CD4-positive, CD25-positive, alpha-beta regulatory T cell (primary cell): Measurements from ENCODE around the gene SLC7A1. TPM values are rescaled to one million over a fixed set of nuclear protein-coding genes. Genes with fewer than 3 reads are reported as not detected.
A peak's percentile ranks its signal among the peaks of the same experiment; 100 is the strongest.

Experiments
- ATAC-seq, 2 donors: fragments of 150-1000 bp; cut with Tn5 transposase; one replicate each; pipeline ENCODE4 v1.10.0; 2021; ENCODE audit warnings: low read depth in 2 of 2, moderate number of reproducible peaks in 2 of 2, moderate library complexity in 1 of 2
- DNase-seq, 3 donors: peaks; one replicate each; pipeline versions ENCODE4 v3.0.0 to v3.0.0-alpha.2; 2012 to 2022; ENCODE audit warnings: mixed read lengths in 1 of 3
- H3K27ac ChIP-seq: one replicate; pipeline ENCODE4 v1.7.0; 2013; ENCODE audit warnings: mild to moderate bottlenecking, low read length; ENCODE audit not compliant: insufficient read depth, poor library complexity, severe bottlenecking
- H3K27me3 ChIP-seq: one replicate; pipeline ENCODE4 v1.7.0; 2013; ENCODE audit warnings: low read length; ENCODE audit not compliant: control insufficient read depth, insufficient read depth
- H3K36me3 ChIP-seq: one replicate; pipeline ENCODE4 v1.7.0; 2013; ENCODE audit warnings: mild to moderate bottlenecking, low read length, moderate library complexity; ENCODE audit not compliant: control insufficient read depth, insufficient read depth
- H3K4me1 ChIP-seq: 2 replicates; pipeline ENCODE4 v1.7.0; 2013; ENCODE audit warnings: mild to moderate bottlenecking, low read length; ENCODE audit not compliant: insufficient read depth, control insufficient read depth, poor library complexity, severe bottlenecking
- H3K4me3 ChIP-seq: one replicate; pipeline ENCODE4 v1.7.0; 2013; ENCODE audit warnings: low read depth, mild to moderate bottlenecking, low read length, moderate library complexity
- H3K9me3 ChIP-seq, 2 experiments: 1 replicate in 1 of 2; 2 replicates in 1 of 2; pipeline ENCODE4 v1.7.0; 2013; ENCODE audit warnings: low read length in 2 of 2, mild to moderate bottlenecking in 1 of 2, moderate library complexity in 1 of 2; ENCODE audit not compliant: control insufficient read depth in 2 of 2
- H3K27ac Mint-ChIP-seq, 3 donors: one replicate each; pipeline ENCODE4 v1.8.0; 2020 to 2022; ENCODE audit warnings: mild to moderate bottlenecking in 3 of 3, mixed read lengths in 3 of 3, moderate library complexity in 2 of 3
- H3K27me3 Mint-ChIP-seq: one replicate; pipeline ENCODE4 v1.8.0; 2022; ENCODE audit warnings: mild to moderate bottlenecking, mixed read lengths
- H3K36me3 Mint-ChIP-seq: one replicate; pipeline ENCODE4 v1.8.0; 2020; ENCODE audit warnings: mixed read lengths
- H3K4me1 Mint-ChIP-seq, 4 donors: one replicate each; pipeline ENCODE4 v1.8.0; 2020 to 2022; ENCODE audit warnings: mixed read lengths in 4 of 4, mild to moderate bottlenecking in 1 of 4
- H3K4me3 Mint-ChIP-seq, 4 donors: one replicate each; pipeline ENCODE4 v1.8.0; 2020 to 2022; ENCODE audit warnings: mild to moderate bottlenecking in 4 of 4, mixed read lengths in 4 of 4, moderate library complexity in 3 of 4
- H3K9me3 Mint-ChIP-seq, 7 donors: one replicate each; pipeline ENCODE4 v1.8.0; 2020 to 2022; ENCODE audit warnings: mixed read lengths in 7 of 7, mild to moderate bottlenecking in 3 of 7, moderate library complexity in 2 of 7
- polyA plus RNA-seq, 4 donors: library from polyadenylated mRNA; unstranded; fragments of 300-500 nt; fragmentation: Illumina TruSeq; gene quantifications; one replicate each; pipeline ENCODE4 v1.2.3, GENCODE V29; 2021
- total RNA-seq: library from RNA; stranded (reverse); gene quantifications from one replicate; pipeline ENCODE4 v1.2.3, GENCODE V29; 2022

The SLC7A1 gene
- total and polyA plus RNA-seq, 5 donors from 2014 or later, result 3.6 to 29.9 (median 5.2) TPM

DNA sequence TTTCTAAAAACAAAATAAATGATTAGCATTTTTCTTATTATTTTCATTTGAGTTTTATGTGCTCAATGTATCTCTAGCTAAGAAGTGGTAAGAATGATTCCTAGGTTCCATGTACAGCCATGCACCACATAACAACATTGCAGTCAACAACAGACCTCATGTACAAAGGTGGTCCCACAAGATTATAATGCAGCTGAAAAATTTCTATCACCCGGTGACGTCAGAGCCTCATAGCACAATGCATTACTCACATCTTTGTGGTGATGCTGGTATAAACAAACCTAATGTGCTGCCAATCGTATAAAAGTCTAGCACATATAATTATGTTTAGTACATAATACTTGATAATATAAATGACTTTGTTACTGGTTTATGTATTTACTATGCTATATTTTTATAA is 120.5 kb downstream of the SLC7A1 start:
- no peaks in the 10 kb centered on the region for H3K4me1 Mint-ChIP-seq
- no peak overlapping the region for H3K4me3 Mint-ChIP-seq
- H3K9me3 ChIP-seq, result no peaks in the 10 kb centered on the region
- H3K4me1 ChIP-seq, result no peaks in the 10 kb centered on the region
- DNase-seq (no peak), ATAC-seq (no peak)
- H3K4me3 ChIP-seq, result no peak overlapping the region
- no peaks in the 10 kb centered on the region for H3K36me3 Mint-ChIP-seq
- no peak overlapping the region for H3K27ac Mint-ChIP-seq
- H3K27ac ChIP-seq, result no peak overlapping the region
- peaks cover 11% of the 10 kb centered on the region for H3K27me3 Mint-ChIP-seq
- H3K27me3 ChIP-seq, result peaks cover 2% of the 10 kb centered on the region
- no peaks in the 10 kb centered on the region for H3K36me3 ChIP-seq
- H3K9me3 Mint-ChIP-seq, result peaks cover 0 to 2% (median 0%) of the 10 kb centered on the region in 7 donors

DNA sequence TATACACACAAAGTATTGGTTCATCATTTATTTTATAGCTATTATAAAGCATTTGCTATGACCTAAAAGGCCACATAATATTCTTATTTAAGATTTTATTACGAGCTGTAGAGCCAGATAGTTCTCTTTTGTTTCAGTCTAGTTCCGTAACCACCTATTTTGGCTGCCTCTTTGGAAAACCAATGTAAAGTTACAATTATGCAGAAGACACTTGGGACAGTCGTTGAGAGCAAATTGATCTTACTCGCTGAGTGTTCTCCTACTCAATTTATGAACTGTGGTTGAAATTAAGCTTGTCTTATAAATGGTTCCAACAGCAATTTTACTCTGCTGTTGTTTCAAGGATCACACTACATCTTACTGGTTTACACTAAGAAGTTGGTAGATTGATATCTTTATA is 122.3 kb downstream of the SLC7A1 start:
- Histone ChIP-seq H3K9me3 (no peaks in the 10 kb centered on the region), H3K27ac (no peak overlapping the region), H3K36me3 (no peaks in the 10 kb centered on the region), H3K27me3 (peaks cover 2% of the 10 kb centered on the region), H3K4me1 (no peaks in the 10 kb centered on the region), H3K4me3 (no peak overlapping the region)
- ATAC-seq, result no peak
- Mint-ChIP-seq H3K27ac (no peak overlapping the region), H3K27me3 (peaks cover 11% of the 10 kb centered on the region), H3K4me1 (no peaks in the 10 kb centered on the region), H3K9me3 (peaks cover 0 to 2% (median 0%) of the 10 kb centered on the region in 7 donors), H3K4me3 (no peak overlapping the region), H3K36me3 (no peaks in the 10 kb centered on the region)
- no peak for DNase-seq

DNA sequence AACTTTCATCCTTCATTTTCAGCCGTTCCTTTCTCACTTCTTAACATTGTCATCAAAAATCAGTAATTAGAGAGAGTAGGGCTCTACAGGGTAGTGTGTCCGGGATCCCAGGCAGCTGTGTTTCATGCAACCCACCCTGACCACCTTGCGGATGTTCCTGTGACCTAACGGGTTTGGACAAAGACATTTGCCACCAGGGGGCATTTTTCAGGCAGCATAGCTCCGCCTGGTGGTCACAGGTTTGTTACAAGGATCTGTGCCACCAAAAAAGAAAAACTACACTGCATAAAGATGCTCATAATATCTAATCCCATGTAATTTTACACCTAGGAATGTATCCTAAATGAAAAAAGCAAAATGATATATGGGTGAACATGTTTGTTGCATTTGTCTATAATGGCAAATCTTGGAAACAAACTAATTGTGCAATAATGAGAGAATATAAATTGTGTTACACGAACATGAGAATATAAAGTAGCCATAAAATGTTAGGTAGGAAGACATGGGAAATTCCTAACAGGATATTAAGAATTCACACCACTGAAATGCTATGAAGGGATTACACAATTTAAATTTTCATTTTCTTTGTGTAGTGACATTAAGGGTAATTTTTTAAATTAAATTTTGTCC is 123.0 kb downstream of the SLC7A1 start:
- Mint-ChIP-seq H3K9me3 (peaks cover 0 to 2% (median 0%) of the 10 kb centered on the region in 7 donors), H3K4me1 (no peaks in the 10 kb centered on the region), H3K36me3 (no peaks in the 10 kb centered on the region), H3K27me3 (peaks cover 11% of the 10 kb centered on the region), H3K4me3 (no peak overlapping the region), H3K27ac (no peak overlapping the region)
- peak; percentile 4 to 65 (median 9) for DNase-seq
- Histone ChIP-seq H3K36me3 (no peaks in the 10 kb centered on the region), H3K9me3 (no peaks in the 10 kb centered on the region), H3K4me3 (no peak overlapping the region), H3K4me1 (no peaks in the 10 kb centered on the region), H3K27ac (no peak overlapping the region), H3K27me3 (peaks cover 2% of the 10 kb centered on the region)
- ATAC-seq, result no peak

DNA sequence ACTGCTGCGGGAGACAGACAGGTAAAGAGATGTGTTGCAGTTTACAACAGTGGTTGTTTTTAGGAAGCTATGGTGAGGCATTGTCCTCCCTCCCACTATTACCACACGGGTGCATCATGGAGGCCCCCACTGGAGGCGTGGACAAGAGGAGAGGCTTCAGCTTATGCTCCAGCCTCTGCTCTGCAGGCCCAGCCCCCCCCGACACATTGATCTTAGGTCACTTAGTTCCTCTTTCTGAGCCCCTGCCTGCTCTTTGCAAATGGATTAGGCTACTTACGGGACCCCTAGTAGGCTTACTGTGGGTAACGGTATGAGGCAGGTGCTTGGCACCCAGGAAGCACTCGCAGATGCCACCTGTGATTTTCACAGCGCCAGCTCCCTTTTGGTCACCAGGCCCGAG is 123.9 kb downstream of the SLC7A1 start:
- Histone ChIP-seq H3K4me3 (no peak overlapping the region), H3K36me3 (no peaks in the 10 kb centered on the region), H3K9me3 (no peaks in the 10 kb centered on the region), H3K27me3 (no peaks in the 10 kb centered on the region), H3K4me1 (no peaks in the 10 kb centered on the region), H3K27ac (no peak overlapping the region)
- H3K27ac Mint-ChIP-seq, result no peak overlapping the region
- DNase-seq (no peak), ATAC-seq (no peak)
- H3K9me3 Mint-ChIP-seq, result peaks cover 0 to 2% (median 0%) of the 10 kb centered on the region in 7 donors
- no peak overlapping the region for H3K4me3 Mint-ChIP-seq
- H3K27me3 Mint-ChIP-seq, result peaks cover 8% of the 10 kb centered on the region
- no peaks in the 10 kb centered on the region for H3K4me1 Mint-ChIP-seq
- no peaks in the 10 kb centered on the region for H3K36me3 Mint-ChIP-seq

DNA sequence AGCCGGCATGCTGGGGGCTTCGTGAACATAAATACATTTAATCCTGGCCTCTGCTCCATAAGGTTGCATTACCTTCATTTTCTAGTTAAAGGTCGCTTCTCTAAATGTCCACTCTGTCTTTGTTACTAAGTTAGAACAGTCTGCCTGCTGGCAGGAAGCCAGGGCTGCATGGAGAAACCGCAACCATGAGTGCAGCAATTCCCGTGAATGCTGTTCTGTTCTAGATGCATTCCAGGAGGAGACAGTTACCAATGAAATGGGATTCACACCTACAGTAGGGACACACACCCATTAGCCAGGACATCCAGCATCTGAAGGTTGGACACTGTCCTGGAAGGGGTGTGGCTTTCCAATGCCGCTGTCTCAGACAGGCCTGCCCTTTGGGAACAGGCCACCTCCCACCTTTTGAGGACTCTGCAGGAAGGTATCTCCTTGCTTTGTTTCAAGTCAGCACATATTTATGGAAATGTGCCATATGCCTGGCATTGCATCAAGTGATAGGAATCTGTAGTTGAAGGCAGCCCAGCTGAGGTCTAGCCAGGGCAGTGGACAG is 129.7 kb downstream of the SLC7A1 start:
- H3K4me1 ChIP-seq, result no peaks in the 10 kb centered on the region
- H3K27me3 ChIP-seq, result peaks cover 6% of the 10 kb centered on the region
- no peaks in the 10 kb centered on the region for H3K36me3 Mint-ChIP-seq
- H3K4me3 Mint-ChIP-seq, result no peak overlapping the region
- no peak overlapping the region for H3K4me3 ChIP-seq
- H3K4me1 Mint-ChIP-seq, result no peaks in the 10 kb centered on the region
- peaks cover 3% of the 10 kb centered on the region for H3K27me3 Mint-ChIP-seq
- H3K9me3 ChIP-seq, result no peaks in the 10 kb centered on the region
- H3K27ac Mint-ChIP-seq, result no peak overlapping the region
- no peak overlapping the region for H3K27ac ChIP-seq
- H3K9me3 Mint-ChIP-seq, result peaks cover 0 to 1% (median 0%) of the 10 kb centered on the region in 7 donors
- no peak for ATAC-seq
- DNase-seq, result no peak
- no peaks in the 10 kb centered on the region for H3K36me3 ChIP-seq

DNA sequence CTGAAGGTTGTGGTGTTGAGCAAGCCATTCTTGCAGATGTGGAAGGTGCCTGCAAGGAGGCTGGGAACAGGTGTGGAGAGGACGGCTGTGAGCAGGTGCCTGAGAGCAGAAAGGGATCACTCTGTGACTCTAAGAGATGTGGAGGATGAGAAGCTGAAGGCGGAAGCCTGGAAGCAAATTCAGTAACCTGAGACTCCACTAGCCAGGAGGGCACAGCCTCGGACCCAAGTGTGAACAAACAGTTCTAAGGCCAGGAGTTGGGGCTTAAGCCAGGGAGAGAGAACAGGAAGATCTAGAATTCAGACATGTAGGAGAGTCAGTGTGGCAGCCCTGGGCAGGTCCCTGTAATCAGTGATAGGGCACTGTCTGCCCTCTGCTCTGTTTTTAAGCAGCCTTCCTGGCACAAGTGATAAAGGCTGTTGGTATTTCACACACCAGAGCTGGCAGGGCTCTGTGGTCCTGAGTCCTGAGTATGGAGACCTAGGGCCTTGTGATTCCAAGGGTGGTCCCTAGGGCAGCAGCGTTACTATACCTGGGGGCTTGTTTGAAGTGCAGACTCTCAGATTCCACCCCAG is 131.3 kb downstream of the SLC7A1 start:
- H3K4me3 Mint-ChIP-seq, result no peak overlapping the region
- H3K27ac Mint-ChIP-seq, result no peak overlapping the region
- no peaks in the 10 kb centered on the region for H3K36me3 Mint-ChIP-seq
- Histone ChIP-seq H3K36me3 (no peaks in the 10 kb centered on the region), H3K9me3 (no peaks in the 10 kb centered on the region), H3K27me3 (peaks cover 10% of the 10 kb centered on the region), H3K4me3 (no peak overlapping the region), H3K27ac (no peak overlapping the region), H3K4me1 (no peaks in the 10 kb centered on the region)
- peaks cover 5% of the 10 kb centered on the region for H3K27me3 Mint-ChIP-seq
- no peak for ATAC-seq
- DNase-seq, result no peak
- no peaks in the 10 kb centered on the region for H3K4me1 Mint-ChIP-seq
- peaks cover 0 to 1% (median 0%) of the 10 kb centered on the region in 7 donors for H3K9me3 Mint-ChIP-seq

DNA sequence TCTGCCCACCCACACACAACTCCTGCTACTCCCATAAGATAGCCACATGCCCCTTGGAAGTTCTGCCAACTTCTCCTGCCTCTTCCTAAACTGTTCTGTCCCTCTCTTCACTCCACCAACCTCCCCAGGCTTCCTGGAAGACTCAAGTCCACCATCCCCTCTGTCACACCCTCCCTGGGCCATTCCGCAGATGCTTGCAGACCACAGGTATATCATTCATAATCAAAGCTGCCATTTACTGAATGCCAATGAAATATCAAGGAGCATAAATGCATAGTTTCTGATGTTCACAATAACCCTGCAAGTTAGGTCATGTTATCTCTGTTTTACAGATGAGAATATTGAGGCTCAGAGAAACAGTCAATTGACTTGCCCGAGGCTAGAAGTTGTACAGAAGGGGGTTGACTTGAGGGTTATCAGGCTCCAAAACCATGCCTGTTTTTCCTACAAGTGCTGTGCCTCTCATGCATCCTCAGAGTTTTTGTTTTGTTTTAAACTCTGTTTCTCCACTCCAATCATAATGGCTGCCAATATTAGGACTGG is 135.6 kb downstream of the SLC7A1 start:
- Histone ChIP-seq H3K27ac (no peak overlapping the region), H3K27me3 (peaks cover 7% of the 10 kb centered on the region), H3K9me3 (no peaks in the 10 kb centered on the region), H3K4me1 (no peaks in the 10 kb centered on the region), H3K4me3 (no peak overlapping the region), H3K36me3 (no peaks in the 10 kb centered on the region)
- no peak overlapping the region for H3K27ac Mint-ChIP-seq
- DNase-seq (no peak), ATAC-seq (no peak)
- H3K4me1 Mint-ChIP-seq, result no peaks in the 10 kb centered on the region
- H3K36me3 Mint-ChIP-seq, result no peaks in the 10 kb centered on the region
- peaks cover 5% of the 10 kb centered on the region for H3K27me3 Mint-ChIP-seq
- H3K4me3 Mint-ChIP-seq, result no peak overlapping the region
- peaks cover 0 to 7% (median 0%) of the 10 kb centered on the region in 7 donors for H3K9me3 Mint-ChIP-seq
